NCI-H82 treated with DMSO at 0.1 percent for 48 hours (cell line): ENCODE data around the gene CNTD1.

Source experiments
- DNase-seq: peaks from one replicate; lab custom pipeline; 2025; ENCODE audit not compliant: unreplicated experiment; lab: John Stamatoyannopoulos, UW

The CNTD1 gene

DNA sequence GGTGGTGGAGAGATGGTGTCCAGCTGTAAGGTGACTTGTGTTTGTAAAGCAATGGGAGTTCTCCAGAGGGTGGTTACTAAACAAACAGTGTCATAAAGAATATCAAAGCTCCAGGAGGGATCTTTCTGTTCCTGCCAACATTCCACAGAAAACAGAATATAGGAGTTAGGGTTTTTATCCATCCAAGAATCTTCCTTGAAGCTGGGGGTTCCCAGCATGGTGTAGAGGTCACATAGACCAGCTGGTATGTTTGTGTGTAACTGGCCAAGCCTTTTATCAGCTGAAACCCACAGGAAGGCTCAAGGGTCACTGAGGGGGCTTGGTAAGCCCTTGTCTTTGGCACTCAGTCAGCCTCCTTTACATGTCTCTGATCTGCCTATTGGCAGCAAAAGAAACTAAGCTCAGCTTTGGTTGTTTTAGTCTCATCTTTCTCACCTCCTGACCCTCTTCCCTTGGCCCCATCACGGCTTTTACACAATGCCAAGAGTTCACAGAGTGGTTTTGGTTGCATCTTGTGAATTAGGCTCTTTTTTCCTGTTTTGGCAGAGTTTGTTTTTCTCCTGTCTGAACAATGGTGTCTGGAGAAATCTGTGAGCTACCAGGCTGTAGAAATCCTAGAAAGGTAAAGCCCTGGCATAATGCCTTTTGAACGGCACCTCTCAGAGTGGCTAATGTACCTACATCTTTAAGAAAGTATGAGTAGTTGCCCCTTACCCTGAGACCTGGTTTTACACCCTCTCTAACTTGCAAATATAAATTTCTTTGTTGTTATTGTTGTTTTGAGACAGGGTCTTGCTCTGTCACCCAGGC, 4.6 kb downstream of the CNTD1 start:
- DNase-seq, result no peak

- no peak for DNase-seq
Observed at GRCh38 chr17:42804918-42805367, 6.3 kb downstream of the CNTD1 start.

DNA sequence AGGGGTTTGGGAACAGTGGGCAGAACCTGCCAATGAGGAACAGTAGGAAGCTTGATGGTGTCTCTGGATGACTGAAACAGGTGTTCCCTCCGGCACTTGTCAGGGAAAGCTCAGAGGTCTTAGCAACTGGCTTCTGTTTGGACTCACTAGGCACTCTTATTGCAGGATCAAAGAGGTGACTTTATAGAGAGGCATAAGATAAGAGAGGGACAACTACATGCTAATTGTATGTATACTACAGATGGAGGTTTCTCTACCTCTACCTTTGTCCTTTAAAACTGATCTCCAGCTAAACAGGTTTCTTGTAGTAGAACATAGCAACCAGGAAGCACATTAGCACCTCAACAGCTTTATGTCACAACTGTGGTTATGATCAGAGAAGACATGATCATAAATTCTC, 7.6 kb downstream of the CNTD1 start:
- DNase-seq, result no peak

DNA sequence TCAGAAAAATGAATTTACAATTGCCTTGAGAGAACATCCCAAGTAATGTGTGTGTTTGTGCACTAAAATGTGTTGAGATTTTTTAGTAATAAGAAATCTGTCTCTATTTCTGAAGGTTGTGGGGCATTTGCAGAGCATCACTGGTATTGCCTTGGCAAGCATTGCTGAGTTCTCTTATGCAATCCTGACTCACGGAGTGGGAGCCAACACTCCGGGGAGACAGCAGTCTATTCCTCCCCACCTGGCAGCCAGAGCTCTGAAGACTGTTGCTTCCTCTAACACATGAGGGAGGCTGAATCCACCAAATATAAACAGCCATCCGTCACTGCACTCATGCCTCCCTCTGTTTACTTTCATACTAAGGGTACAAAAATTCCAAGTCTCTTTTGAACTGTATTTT, 10.6 kb downstream of the CNTD1 start:
- DNase-seq, result no peak

DNA sequence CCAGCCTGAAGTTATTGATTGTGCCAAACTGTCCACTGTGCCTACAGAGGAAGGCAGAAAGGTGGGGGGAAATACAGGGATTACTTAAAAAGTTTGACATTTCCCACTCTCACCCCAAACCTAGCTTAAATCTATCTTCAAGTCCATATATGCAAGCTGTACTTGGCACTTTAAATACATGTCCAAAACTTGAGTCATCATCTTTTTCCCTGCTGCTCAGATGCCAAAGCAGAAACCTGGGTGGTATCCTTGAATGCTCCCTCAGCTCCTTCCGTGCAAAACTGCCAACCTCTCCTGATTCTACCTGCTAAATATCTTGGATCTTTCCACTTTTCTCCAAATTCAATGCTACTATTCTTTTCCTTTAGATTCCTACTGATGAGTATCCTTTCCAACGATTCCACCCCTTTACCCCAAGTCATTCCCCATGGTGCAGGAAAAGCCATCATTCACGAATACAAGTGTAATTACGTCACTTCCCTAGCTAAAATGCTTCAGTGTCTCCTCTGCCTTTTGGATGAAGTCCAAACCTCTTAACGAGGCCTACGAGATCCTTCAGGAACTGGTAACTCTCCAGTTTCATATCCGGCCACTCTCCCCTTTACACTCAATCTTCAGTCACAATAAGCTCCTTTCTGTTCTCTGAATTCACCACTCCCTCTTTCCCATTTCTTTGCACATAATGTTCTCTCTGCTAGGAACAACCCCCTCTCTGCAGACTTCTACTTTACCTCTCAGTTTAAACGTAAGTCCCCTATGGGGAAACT, 16.2 kb downstream of the CNTD1 start:
- DNase-seq, result no peak

DNA sequence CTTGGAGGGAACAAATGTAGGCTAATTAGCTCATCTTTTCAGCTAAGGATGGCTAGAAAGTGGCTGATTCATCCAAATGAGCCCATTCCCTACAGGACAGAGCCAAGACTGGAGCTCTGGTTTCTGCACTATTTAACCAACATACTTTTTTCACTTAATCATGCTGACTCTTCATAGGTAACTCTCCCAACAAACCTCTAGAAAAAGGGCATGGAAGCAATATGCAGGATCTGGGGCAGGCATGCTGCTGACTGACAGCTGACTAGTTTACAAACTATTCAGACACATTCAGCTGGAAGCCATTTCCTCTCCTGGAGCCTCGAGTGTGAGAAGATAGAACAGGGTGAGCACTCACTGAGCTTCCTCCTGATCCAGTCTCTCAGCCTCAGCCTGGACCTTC, 19.2 kb downstream of the CNTD1 start:
- DNase-seq, result no peak

DNA sequence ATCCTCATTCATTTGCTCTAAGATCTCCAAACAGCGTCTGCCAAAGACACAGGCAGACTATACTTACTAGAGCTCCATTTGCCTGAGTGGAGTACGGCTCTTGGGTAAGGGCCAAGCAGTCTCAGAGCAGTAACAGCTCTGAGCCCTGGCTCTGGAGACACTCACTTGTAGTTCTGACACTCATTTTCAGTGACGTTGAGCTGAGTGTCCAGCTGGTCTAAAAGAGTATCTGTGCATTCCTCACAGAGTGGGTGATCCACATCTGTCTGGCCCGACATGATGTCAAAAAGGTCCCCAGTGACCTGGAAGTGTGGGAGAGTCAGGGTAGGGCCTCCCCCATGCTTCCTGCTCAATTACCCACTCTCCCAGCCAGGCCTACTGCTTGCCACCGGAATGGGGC, 19.7 kb downstream of the CNTD1 start:
- no peak for DNase-seq

- peak; percentile 56 for DNase-seq
Observed at GRCh38 chr17:42819939-42820535, 21.4 kb downstream of the CNTD1 start.

- no peak for DNase-seq
Observed at GRCh38 chr17:42821176-42821575, 22.5 kb downstream of the CNTD1 start.

DNA sequence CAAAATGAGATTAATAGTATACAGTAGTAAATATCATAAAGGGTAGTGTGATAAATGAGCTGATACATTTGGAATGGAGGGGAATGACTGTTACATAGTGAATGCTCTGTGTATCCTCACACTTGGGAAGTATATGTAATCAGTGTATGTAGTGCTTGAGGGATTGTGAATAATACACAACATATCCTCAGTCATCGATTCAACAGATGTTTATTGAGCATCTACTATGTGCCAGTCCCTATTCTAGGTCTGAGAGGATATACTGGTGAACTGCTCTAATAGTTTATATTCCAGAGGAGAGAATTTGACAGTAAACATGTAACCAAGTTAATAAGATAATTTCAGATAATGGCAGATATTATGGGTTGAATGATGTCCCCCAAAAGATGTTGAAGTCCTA, 28.8 kb downstream of the CNTD1 start:
- no peak for DNase-seq

- no peak for DNase-seq
Observed at GRCh38 chr17:42830971-42831370, 32.3 kb downstream of the CNTD1 start.

DNA sequence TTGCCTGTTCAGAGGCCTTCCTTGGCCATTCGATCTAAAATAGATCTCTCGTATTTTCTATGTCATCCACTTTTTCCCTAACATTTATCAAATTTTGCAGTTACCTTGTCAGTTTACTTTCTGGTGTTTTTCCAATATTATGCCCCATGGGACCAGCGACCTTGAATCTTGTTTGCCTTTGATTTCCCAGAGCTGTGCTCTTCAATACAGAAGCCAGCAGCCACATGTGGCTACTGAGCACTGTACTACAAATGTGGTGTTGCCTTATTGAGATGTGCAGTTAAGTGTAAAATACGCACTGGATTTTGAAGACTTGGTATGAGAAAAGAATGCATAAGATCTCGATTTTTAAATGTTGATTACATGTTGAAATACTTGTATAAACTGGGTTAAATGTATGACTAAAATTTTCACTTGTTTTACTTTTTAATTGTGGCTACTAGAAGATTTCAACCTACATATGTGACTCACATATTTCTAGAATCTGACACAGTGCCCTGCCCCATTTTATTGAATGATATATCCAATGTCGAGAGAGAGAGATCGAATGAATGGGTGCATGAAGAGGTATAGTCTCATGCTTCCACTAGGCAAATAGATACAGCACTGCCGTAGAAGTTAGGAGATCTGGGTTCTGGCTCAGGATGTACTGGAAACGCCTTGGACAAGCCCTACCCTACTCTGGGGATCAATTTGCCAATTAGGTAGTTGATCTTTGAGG, 33.7 kb downstream of the CNTD1 start:
- no peak for DNase-seq

DNA sequence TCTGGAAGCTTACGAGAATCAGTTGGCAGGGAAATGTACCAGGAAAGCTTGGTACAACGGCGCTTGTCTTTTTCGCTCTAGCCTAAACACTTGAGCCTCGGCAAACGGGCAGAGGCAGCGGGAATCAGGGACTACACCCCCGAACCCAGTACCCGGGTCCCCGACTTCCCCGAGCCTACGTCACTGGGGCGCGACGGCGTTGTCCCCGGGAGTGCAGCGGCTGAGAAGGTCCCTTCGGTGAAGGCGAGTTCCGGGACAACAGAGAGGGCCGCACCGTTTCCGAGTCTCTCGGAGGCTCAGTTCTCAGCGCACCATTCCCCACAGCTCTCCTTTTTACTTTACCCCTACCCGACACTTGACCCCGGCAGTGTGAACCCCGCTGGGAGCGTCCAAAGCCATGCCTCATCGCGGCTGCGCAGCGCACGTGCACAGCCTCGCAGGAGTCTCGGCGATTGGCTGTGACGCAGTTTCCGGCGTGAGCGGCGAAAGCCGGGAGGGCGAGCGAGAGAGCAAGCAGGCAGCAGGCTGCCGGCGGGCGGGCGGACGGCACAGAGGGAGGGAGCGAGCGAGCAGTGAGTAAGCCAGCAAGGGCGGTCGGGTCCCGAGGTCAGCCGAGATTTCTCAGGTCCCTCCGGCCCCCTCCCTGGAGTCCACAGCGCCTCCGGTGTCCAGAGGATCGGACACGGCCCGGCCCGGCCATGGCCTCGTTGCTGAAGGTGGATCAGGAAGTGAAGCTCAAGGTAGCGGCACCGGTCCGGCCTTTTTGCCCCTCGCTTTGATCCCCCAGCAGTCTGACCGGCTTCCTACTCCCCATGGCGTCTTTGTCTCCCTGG, 34.5 kb downstream of the CNTD1 start, which contains the start of gene PSME3:
Gene PSME3, plus strand, starts transcription at position 464 of the 833 bp plus-strand sequence. Its CDS starts 235 bp downstream, at position 699.
- peak; percentile 63 for DNase-seq

DNA sequence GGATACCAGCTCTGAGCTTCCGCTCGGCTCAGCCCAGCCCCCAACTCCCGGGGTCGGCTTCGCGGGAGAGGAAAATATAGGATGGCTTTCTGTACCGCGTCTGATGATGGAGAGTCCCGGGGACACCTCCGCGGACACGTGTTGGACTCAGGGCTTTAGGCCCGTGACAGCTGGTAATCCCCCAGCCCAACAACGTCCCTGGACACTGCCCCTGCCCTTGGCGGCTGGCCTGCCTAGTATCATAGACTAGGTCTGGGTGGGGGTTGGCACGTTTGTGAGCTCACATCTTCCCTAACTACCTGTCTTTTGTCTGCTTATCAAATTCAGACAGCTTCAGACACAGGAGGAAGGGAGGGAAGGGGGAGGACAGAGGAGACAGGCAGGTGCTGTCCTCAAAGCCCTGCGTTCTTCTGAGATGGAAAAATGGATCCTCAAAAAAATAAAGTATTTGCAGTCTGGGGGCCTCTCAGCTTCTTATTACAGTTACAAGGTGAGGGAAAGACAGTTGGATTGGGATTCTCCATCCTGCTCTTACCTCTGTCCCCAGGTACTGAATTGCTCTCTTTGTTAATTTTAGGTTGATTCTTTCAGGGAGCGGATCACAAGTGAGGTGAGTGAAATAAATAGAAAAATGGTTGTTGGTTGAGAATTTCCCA, 35.2 kb downstream of the CNTD1 start:
- no peak for DNase-seq

DNA sequence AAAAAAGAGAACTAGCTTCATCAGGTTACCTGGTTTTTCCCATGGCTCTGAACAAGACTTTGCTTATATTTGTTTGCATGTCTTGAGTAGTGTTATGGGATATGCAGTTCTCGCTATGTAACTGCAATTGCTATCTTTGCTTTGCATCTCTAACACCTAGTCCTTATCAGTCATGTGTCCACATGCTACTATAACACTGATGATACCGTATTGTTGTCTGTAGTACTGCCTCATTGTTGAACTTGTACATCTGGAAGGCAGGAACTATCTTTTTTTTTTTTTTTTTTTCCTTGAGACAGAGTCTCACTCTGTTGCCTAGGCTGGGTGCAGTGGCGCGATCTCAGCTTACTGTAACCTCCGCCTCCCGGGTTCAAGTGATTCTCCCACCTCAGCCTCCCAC, 37.1 kb downstream of the CNTD1 start:
- DNase-seq, result no peak

GRCh38 chr17:42841975-42842685, 43.5 kb downstream of the CNTD1 start:
- DNase-seq, result no peak

DNA sequence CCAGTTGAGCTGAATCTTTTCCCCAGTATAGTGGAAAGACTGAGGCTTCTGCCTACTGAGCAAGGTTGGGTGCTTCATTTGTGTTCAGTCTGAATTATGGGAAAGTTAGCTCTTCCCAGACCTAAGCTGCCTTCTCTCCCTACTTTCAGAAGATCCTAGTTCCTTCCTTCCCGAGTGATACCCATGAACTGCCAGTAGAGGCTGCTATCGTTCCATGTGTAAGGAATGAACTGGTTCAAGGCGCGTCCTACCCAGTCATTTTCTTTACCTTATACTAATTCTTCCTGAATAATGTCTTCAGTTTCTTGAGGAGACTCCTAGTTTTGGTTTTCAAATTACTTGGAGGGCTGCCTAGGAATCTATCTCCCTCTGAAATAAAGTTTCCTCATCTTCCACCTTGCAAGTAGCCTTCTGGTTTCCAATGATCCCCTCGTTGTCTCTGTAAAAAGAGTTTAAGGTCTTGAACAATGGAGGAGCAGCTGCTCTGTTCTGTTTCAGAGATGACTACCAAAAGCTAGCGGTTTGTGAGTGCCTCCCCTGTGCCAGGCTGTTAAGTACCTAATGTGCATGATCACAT, 44.8 kb downstream of the CNTD1 start:
- DNase-seq, result peak; percentile 49

GRCh38 chr17:42844271-42844670, 45.6 kb downstream of the CNTD1 start, which contains the start of gene AOC2:
TSS of gene AOC2 (plus strand) at chr17:42844580. CDS start at chr17:42844627, 47 bp downstream.
- no peak for DNase-seq
